BE2C (cell line): ENCODE data around the gene CDK8.
"Not testable (repeated sequence)": the region's sequence is repeated elsewhere in the genome, so short reads cannot be mapped to it uniquely, and the experiment has no call there.

Experiments
- DNase-seq: peaks from one replicate; pipeline ENCODE4 v3.0.0-alpha.2; 2020
- H3K27me3 ChIP-seq: fragments of 250-450 bp; sonication (Bioruptor Pico); 2 replicates; pipeline ENCODE4 v1.5.1; 2020; ENCODE audit warnings: mild to moderate bottlenecking
- H3K36me3 ChIP-seq: fragments of 250-450 bp; sonication (Bioruptor Pico); 2 replicates; pipeline ENCODE4 v1.5.1; 2020; ENCODE audit warnings: mild to moderate bottlenecking
- H3K4me1 ChIP-seq: fragments of 250-450 bp; sonication (Bioruptor Pico); 2 replicates; pipeline ENCODE4 v1.5.1; 2020
- H3K4me3 ChIP-seq: 2 replicates; pipeline ENCODE4 v1.5.1; 2011; ENCODE audit warnings: low read depth, low read length
- H3K9me3 ChIP-seq: fragments of 250-450 bp; sonication (Bioruptor Pico); 2 replicates; pipeline ENCODE4 v1.5.1; 2020
- TF ChIP-seq, protein P1 (sequence below): IDR thresholded peaks from 2 replicates; pipeline ENCODE4 v1.5.1; 2012; ENCODE audit warnings: mild to moderate bottlenecking, low read depth, low read length

Gene CDK8

DNA sequence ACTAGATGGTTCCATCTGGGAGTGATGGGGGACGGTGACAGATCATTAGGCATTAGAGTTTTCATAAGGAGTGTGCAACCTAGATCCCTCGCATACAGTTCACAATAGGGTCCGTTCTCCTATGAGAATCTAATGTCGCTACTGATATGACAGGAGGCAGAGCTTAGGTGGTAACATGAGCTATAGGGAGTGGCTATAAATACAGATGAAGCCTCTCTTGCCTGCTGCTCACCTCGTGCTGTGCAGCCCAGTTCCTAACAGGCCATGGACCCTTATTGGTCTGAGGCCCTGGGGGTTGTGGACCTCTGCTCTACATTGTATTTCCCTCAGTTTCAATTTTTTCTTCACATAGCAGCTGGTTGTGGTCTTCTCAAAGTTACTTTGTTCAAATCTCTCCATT lies 56.5 kb downstream of the CDK8 start:
- Histone ChIP-seq H3K9me3 (no peaks in the 10 kb centered on the region), H3K27me3 (no peaks in the 10 kb centered on the region), H3K36me3 (no peaks in the 10 kb centered on the region), H3K4me3 (no peak overlapping the region), H3K4me1 (no peaks in the 10 kb centered on the region)
- TF ChIP-seq, protein P1, sequence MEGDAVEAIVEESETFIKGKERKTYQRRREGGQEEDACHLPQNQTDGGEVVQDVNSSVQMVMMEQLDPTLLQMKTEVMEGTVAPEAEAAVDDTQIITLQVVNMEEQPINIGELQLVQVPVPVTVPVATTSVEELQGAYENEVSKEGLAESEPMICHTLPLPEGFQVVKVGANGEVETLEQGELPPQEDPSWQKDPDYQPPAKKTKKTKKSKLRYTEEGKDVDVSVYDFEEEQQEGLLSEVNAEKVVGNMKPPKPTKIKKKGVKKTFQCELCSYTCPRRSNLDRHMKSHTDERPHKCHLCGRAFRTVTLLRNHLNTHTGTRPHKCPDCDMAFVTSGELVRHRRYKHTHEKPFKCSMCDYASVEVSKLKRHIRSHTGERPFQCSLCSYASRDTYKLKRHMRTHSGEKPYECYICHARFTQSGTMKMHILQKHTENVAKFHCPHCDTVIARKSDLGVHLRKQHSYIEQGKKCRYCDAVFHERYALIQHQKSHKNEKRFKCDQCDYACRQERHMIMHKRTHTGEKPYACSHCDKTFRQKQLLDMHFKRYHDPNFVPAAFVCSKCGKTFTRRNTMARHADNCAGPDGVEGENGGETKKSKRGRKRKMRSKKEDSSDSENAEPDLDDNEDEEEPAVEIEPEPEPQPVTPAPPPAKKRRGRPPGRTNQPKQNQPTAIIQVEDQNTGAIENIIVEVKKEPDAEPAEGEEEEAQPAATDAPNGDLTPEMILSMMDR = no peak
- no peak for DNase-seq

DNA sequence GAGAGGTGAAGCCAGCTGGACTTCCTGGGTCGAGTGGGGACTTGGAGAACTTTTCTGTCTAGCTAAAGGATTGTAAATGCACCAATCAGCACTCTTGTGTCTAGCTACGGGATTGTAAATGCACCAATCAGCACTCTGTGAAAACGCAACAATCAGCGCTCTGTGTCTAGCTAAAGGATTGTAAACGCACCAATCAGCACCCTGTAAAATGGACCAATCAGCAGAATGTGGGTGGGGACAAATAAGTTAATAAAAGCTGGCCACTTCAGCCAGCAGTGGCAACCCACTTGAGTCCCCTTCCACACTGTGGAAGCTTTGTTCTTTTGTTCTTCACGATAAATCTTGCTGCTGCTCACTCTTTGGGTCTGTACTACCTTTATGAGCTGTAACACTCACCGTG lies 58.1 kb downstream of the CDK8 start:
- H3K9me3 ChIP-seq, H3K27me3 ChIP-seq, H3K4me1 ChIP-seq, DNase-seq, H3K4me3 ChIP-seq, H3K36me3 ChIP-seq: not testable (repeated sequence)

DNA sequence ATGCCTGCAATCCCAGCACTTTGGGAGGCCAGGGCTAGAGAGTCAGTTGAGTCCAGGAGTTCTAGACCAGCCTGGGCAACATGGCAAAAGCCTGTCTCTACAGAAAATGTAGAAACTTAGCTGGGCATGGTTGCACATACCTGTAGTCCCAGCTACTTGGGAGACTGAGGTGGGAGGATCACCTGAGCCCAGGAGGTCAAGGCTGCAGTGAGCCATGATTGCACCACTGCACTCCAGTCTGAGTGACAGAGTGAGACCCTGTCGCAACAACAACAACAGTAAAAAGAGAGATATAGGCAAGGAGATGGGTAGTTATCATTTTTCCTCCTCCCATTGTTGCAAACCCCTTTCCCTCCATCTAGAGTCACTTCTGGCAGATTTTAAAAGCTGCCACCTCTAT lies 62.2 kb downstream of the CDK8 start:
- not testable (repeated sequence) for H3K9me3 ChIP-seq, H3K4me3 ChIP-seq, DNase-seq, H3K36me3 ChIP-seq, H3K27me3 ChIP-seq, H3K4me1 ChIP-seq

DNA sequence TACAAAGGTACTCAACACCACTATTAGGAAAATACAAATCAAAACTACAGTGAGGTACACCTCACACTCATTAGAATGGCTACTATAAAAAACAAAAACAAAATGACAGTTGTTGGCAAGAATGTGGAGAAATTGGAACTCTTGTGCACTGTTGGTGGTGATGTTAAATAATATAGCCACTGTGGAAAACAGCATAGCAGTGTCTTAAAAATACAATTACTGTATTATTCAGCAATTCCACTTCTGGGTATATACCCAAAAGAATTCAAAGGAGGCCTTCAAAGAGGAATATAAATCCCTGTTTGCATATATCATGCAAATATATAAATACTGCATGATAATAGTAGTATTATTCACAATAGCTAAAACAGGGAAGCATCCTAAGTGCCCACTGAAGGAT lies 66.8 kb downstream of the CDK8 start:
- DNase-seq = no peak
- Histone ChIP-seq H3K9me3 (no peaks in the 10 kb centered on the region), H3K36me3 (no peaks in the 10 kb centered on the region; the same call in 1 of the 2 replicates), H3K27me3 (no peaks in the 10 kb centered on the region), H3K4me3 (no peak overlapping the region), H3K4me1 (no peaks in the 10 kb centered on the region)
- TF ChIP-seq, protein P1 = no peak

DNA sequence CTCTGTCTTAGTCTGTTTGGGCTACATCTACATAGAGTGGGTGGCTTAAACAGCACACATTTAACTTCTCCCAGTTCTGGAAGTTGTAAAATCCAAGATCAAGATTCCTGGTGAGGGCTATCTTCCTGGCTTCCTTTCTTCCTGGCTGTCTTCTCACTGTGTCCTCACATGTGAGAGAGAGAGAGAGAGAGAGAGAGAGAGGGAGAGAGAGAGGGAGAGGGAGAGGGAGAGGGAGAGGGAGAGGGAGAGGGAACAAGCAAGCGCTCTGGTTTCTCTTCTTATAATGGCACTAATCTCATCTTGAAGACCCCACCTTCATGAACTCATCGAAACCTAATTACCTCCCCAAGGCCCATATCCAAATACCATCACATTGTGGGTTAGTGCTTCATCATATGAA lies 69.2 kb downstream of the CDK8 start:
- H3K4me3 ChIP-seq = no peak overlapping the region
- no peaks in the 10 kb centered on the region for H3K27me3 ChIP-seq
- no peaks in the 10 kb centered on the region for H3K4me1 ChIP-seq
- H3K9me3 ChIP-seq = no peaks in the 10 kb centered on the region
- DNase-seq = no peak
- no peaks in the 10 kb centered on the region for H3K36me3 ChIP-seq
- TF ChIP-seq, protein P1 = no peak

DNA sequence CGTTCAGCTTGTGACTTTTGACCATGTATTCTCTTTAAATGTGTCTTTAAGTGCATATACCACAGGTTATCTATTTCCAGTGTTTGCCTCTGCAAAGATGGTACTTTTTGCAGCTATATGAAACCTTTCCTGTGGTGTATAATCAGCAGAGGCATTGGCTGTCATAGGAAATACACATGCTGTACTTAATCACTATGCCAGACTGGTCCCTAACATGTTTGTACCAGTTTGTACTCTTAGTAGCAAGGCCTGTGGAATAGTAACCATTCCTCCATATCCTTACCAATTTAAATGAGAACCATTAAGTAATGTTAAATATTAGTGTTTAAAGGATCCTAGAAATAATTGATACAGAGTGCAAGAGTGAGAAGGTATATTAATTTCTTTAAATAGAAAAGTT lies 69.8 kb downstream of the CDK8 start:
- Histone ChIP-seq H3K4me1 (no peaks in the 10 kb centered on the region), H3K9me3 (no peaks in the 10 kb centered on the region), H3K36me3 (no peaks in the 10 kb centered on the region), H3K4me3 (no peak overlapping the region), H3K27me3 (no peaks in the 10 kb centered on the region)
- no peak for DNase-seq
- TF ChIP-seq, protein P1 = no peak

DNA sequence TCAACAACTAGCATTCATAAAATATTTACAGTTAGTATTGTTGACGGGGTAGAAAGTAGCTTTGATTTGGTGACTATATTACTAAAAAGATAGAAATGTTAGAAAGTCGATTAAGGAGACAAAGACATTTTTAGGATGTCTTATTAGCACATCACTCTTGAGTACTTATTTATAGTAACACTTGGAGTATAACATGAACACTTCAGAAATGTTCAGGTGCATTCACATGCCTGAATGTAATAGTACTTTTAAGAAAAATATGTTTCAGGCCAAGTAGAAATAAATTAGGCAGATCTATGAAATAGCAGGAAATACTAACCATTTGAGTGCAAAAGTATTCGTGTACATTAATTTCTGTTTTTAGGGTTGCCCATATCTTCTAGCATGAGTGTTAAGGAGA lies 70.4 kb downstream of the CDK8 start:
- no peaks in the 10 kb centered on the region for H3K4me1 ChIP-seq
- no peak overlapping the region for H3K4me3 ChIP-seq
- DNase-seq = no peak
- H3K36me3 ChIP-seq = no peaks in the 10 kb centered on the region
- H3K9me3 ChIP-seq = no peaks in the 10 kb centered on the region
- no peaks in the 10 kb centered on the region for H3K27me3 ChIP-seq
- TF ChIP-seq, protein P1 = no peak
